Colonic mucosa (tissue), 4 donors: ENCODE data around the gene KRT86. TPM values are rescaled to one million over a fixed set of nuclear protein-coding genes. Genes with fewer than 3 reads are reported as not detected.

Source experiments
- DNase-seq: peaks from one replicate; pipeline ENCODE4 v3.0.0-alpha.2; 2020
- H3K27ac ChIP-seq: fragments of 200-600 bp; one replicate; pipeline ENCODE4 v1.8.0; 2021
- H3K27me3 ChIP-seq: fragments of 200-600 bp; one replicate; pipeline ENCODE4 v1.8.0; 2021
- H3K36me3 ChIP-seq: fragments of 200-600 bp; one replicate; pipeline ENCODE4 v1.8.0; 2021
- H3K4me1 ChIP-seq: fragments of 200-600 bp; one replicate; pipeline ENCODE4 v1.8.0; 2021; ENCODE audit warnings: mild to moderate bottlenecking
- H3K4me3 ChIP-seq: fragments of 200-600 bp; one replicate; pipeline ENCODE4 v1.8.0; 2021
- H3K9ac ChIP-seq, 2 donors: one replicate each; pipeline ENCODE4 v1.7.0; 2013; ENCODE audit warnings: control low read depth in 2 of 2, low read depth in 2 of 2, low read length in 2 of 2
- H3K9me3 ChIP-seq: fragments of 200-600 bp; one replicate; pipeline ENCODE4 v1.8.0; 2021
- intact Hi-C: fragments of 100-400 bp; cut with DNase I; formaldehyde crosslinking; loops from one replicate; pipeline ENCODE4 v1.14.1; 2022
- total RNA-seq, 2 donors: library from RNA; stranded (reverse); fragmentation: NEBNext Ultra II Directional in 1 of 2; extraction: Animal tissue kit (Norgen Biotek cat#: 25700) in 1 of 2; gene quantifications; one replicate each; pipeline ENCODE4 v1.2.1, GENCODE V29; 2021
- TF ChIP-seq, protein P1 (sequence below): fragments of 200-600 bp; IDR thresholded peaks from one replicate; pipeline ENCODE4 v1.8.0; 2022; ENCODE audit warnings: antibody characterized with exemption, mild to moderate bottlenecking
- donor health status: healthy.
- donor health status: DM: no; HTN: no; CAD: no.
- donor health status: DM: no; HTN: no; CAD: no.

KRT86 gene
- total RNA-seq, 2 donors from 2014 or later: 0.16 TPM; not detected in 1

DNA sequence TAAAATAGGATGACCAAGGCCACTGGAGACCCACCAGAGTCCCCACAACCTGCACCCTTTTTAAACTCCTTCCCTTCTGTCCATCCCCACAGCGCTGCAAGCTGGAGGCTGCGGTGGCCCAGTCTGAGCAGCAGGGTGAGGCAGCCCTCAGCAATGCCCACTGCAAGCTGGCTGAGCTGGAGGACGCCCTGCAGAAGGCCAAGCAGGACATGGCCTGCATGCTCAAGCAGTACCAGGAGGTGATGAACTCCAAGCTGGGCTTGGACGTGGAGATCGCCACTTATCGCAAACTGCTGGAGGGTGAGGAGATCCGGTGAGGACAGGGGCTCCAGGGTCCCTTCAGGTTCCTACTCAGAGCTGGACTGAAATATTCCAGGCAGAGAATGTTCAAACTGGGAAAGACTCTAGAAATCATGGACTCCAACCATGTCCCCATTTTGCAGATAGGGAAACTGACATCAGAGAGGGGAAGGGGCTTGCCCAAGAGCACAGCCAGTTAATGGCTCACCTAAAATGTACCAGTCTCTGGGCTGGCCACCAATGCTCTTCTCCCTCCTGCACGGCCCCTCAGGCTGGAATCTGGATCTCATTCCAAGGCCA lies 75.7 kb downstream of the KRT86 start:
- no peak for DNase-seq
- Histone ChIP-seq H3K9ac (no peak overlapping the region), H3K9me3 (no peaks in the 10 kb centered on the region), H3K4me1 (no peaks in the 10 kb centered on the region), H3K27me3 (no peaks in the 10 kb centered on the region), H3K36me3 (no peaks in the 10 kb centered on the region), H3K27ac (no peak overlapping the region), H3K4me3 (no peak overlapping the region)
- TF ChIP-seq, protein P1, sequence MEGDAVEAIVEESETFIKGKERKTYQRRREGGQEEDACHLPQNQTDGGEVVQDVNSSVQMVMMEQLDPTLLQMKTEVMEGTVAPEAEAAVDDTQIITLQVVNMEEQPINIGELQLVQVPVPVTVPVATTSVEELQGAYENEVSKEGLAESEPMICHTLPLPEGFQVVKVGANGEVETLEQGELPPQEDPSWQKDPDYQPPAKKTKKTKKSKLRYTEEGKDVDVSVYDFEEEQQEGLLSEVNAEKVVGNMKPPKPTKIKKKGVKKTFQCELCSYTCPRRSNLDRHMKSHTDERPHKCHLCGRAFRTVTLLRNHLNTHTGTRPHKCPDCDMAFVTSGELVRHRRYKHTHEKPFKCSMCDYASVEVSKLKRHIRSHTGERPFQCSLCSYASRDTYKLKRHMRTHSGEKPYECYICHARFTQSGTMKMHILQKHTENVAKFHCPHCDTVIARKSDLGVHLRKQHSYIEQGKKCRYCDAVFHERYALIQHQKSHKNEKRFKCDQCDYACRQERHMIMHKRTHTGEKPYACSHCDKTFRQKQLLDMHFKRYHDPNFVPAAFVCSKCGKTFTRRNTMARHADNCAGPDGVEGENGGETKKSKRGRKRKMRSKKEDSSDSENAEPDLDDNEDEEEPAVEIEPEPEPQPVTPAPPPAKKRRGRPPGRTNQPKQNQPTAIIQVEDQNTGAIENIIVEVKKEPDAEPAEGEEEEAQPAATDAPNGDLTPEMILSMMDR: no peak
- intact Hi-C loops: no loop called here

DNA sequence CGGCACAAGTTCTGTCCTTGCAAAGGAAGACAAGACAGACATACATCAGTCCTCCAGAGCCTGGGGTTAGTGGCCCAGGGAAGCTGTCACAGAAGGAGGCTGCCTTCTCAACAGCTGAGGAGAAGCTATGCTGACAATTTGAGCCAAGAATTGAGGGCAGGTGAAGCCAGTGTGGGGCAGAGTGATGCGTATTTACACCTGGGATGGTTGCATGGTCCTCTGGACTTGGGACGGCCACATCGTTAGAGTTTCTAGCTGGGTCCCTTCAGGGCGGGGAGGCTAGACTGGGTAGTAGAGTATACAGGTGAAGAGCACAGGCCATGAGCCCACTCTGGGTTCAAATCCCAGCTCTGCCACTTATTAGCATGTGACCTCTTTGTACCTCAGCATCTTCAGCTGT lies 76.3 kb downstream of the KRT86 start:
- Histone ChIP-seq H3K9me3 (no peaks in the 10 kb centered on the region), H3K27me3 (no peaks in the 10 kb centered on the region), H3K4me3 (no peak overlapping the region), H3K36me3 (no peaks in the 10 kb centered on the region), H3K4me1 (no peaks in the 10 kb centered on the region), H3K27ac (no peak overlapping the region), H3K9ac (no peak overlapping the region)
- no peak for DNase-seq
- TF ChIP-seq, protein P1: no peak
- intact Hi-C loops: no loop called here

DNA sequence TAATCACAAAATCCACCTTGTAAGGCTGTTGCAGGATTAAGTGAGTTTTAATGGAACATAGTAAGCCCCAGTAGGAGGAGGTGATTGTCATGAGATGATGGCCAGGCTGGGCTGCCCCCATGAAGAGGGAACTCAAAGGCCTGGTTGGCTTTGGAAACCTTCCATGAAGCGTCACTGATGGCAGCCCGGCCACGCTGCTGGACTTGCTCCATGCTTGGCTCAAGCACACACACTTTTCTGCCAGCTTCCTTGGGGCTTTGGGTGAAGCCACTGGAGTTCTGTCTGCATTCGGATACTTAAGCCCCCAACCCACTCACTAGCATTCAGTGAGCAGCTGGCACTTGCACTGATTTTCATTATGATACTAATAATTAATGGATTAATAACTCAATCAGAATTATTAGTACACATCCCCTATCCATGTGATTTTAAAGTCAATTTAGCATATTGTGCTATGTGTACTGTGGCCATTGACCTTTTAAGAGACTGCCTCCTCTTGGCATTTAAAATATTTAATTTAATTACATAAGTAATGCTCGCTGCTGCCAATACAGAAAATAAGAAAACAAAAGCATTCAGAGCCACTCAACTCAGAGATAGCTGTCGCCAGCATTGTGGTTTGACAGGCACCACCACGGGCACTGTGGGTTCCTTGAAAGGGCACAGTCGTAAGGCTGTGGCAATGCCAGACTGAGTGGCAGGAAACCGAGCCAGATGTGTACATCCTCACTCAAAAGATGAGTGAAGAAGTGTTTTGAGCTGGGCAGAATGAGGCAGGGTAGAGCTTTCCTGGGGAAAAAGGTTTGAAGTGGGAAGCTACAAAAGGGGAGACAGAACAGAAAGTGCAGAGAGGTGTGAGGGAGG lies 77.0 kb downstream of the KRT86 start:
- H3K4me1 ChIP-seq: no peaks in the 10 kb centered on the region
- H3K9ac ChIP-seq: no peak overlapping the region
- H3K4me3 ChIP-seq: no peak overlapping the region
- TF ChIP-seq, protein P1: no peak
- H3K27ac ChIP-seq: no peak overlapping the region
- DNase-seq: no peak
- intact Hi-C loops: no loop called here
- no peaks in the 10 kb centered on the region for H3K9me3 ChIP-seq
- no peaks in the 10 kb centered on the region for H3K27me3 ChIP-seq
- no peaks in the 10 kb centered on the region for H3K36me3 ChIP-seq

DNA sequence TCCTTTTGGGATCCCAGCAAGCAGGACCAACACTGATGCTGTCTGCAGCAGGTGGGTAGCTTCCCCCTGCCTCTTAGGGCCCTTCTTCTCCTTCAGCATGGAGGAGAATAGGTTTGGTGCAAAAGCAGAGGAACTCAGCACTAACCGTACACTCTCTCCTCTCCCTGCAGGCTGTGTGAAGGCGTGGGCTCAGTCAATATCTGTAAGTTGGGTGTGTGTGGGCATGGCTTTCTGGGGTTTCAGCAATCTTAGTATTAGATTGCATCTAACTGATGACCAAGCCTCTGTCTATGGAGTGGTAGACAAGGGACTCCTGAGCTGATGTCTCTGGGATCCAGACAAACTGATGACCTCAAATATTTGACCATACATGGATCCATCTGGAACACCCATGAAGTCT lies 78.5 kb downstream of the KRT86 start:
- H3K9ac ChIP-seq: no peak overlapping the region

DNA sequence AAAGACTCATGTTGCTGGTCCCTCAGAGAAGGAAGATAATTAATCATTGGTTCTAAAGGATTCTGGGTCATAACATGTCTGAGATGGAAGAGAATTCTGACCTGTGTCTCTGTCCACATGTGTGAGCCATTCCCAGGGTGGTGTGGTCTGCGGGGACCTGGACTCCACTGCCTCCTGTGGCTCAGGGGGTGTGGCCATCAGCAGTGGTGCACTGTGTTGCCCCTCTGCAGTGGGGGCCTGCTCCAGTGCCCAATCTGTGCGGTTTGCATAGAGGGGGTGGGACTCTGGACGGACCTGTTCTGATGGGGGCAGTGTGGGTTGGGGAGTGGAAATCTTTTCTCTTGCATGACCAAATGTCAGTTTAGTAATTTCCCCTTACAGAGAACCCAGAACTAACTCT lies 79.3 kb downstream of the KRT86 start:
- intact Hi-C loops: no loop called here
- TF ChIP-seq, protein P1: no peak
- Histone ChIP-seq H3K9ac (no peak overlapping the region), H3K36me3 (no peaks in the 10 kb centered on the region), H3K4me1 (no peaks in the 10 kb centered on the region), H3K27me3 (no peaks in the 10 kb centered on the region), H3K27ac (no peak overlapping the region), H3K9me3 (no peaks in the 10 kb centered on the region), H3K4me3 (no peak overlapping the region)
- DNase-seq: no peak

More for the DNA sequence above, 78.5 kb downstream of the KRT86 start:
- H3K9me3 ChIP-seq: no peaks in the 10 kb centered on the region
- intact Hi-C loops: no loop called here
- H3K36me3 ChIP-seq: no peaks in the 10 kb centered on the region
- H3K27ac ChIP-seq: no peak overlapping the region
- TF ChIP-seq, protein P1: no peak
- H3K27me3 ChIP-seq: no peaks in the 10 kb centered on the region
- no peak overlapping the region for H3K4me3 ChIP-seq
- DNase-seq: no peak
- no peaks in the 10 kb centered on the region for H3K4me1 ChIP-seq
